CD4-positive, alpha-beta T cell treated with Interleukin-6 at 100 ng/mL for 8 hours (primary cell): ENCODE data around the gene GRIK1.

ENCODE experiments used
- DNase-seq: peaks from one replicate; pipeline ENCODE4 v3.0.0-alpha.2; 2020; ENCODE audit warnings: mixed read lengths, low spot score

Gene GRIK1

DNA sequence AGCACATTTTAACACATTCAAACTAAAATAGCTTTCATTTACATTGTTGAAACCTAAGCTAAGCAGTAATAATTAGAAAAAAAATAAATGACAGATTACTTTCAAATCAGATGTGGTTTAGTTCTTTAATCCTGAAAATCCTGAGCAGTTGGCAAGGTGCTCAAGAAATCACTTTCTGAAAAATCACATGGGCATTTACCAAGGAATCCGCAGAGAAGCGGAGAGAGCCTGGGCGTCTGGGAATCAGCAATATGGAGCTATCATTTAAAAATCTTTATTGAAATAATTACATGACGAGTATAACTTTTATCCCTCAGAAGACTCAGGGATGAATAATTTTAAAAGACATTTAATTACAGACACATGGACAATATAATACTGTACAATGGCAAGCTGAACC lies 30.2 kb downstream of the GRIK1 start:
- DNase-seq = no peak

DNA sequence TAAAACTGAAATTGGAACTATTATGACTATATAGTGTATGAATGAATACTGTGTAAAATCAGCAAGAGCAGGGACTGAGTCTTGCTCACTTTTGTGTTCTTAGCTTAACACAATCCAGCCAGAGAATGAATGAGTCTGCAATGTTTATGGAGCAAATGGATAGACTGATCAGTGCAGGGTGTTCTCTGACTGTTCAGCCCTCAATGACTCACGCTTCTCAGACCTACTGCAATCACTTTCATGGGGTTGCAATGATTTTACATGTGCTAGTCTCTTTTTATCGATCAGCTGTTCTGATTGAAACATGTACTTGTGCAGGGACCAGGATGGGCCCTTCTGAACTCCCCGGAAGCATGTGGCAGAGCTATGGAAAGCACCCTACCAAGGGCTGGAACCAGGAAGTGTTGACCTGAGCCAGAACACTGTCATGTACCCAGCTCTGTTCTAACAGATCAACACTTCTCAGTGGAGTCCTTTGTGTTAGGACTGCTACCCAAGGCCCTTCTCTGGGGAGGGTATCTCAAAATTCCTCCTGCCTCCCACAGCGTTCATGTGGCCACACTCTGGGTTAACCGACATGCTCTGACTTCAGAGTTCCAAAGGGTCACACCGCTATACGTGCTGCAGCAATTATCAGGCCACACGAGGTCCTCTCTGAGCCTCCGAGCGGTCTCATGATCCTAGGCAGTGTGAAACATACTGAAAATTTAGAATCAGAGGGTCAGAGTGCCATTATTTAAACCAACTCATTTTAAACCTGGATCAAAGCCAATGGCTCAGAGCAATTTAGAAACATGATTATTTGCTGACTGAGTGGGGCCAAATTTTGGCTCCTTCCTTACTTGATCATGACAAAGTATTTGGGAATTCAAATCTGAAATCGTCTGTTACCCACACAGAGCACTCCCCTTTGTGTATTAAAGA lies 35.2 kb downstream of the GRIK1 start:
- DNase-seq = no peak

DNA sequence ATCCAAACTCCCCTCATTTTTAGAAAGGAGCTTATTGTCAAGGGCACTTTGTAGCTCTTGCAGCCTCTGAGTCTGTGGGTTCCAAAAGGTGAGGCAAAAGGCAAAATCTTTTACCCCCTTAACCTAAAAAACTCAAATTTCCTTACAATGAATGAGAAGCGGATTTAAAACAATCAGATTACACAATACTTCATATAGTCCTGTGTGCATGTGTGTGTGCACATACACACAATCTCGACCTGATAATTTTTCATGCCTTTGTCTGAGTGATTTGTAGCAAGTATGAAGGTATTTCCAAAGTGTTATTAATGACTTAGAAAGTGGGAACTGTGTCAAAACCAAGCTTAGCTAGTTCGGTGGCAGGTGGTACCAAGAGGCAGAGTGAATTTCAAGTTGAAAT lies 42.9 kb downstream of the GRIK1 start:
- DNase-seq = no peak

DNA sequence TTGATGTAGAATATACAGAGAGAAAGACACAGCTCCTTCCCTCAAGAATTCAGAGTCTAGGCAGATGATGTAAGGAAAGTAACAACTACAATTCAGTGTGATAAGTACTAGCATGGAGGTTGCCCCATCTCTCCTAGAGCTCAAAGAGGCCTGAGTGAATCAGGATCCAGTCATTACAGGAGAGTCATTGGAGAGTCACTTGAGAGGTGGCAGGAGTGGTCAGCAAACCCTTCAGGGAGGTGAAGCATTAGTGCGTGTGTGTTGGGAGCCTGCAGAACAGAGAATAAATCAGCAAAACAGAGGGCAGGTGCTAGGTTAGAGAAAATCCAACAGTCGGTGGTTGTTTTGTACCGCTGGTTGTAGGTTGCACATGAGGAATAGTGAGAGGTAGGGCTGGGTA lies 46.1 kb downstream of the GRIK1 start:
- DNase-seq = no peak

DNA sequence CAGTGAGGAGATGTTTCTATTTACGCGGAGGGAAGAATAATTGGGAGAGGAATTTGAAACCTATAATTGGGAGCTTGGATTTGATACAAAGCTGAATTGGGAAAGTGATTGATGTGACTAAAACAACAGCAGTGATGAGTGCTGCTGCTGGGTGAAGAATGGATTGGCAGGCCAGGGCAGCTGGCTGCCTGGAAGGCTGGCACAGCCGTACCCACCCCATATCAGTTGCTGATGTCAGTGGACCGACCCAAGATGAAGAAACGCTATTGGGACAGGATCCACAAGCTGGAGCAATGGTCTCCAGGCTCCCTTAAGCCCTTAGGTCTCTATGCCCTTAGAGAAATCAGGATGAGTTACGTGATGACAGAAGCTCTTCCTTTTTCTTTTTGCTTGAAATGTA lies 47.4 kb downstream of the GRIK1 start:
- no peak for DNase-seq

DNA sequence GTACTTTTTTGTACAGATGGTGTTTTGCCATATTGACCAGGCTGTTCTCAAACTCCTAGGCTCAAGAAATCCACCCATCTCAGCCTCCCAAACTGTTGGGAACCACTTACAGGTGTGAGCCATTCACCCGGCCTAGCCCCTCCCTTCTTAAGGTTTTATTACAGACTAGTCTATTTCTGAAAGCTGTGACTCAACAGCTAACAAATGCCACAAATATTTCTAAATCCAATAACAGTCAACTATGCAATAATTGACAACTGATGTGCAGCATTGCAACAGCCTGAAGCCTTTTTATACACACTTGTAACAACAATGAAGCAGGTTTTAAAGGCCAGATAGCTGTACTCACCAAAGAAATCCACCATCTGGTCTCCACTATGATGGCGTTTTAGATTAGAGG lies 51.4 kb downstream of the GRIK1 start:
- no peak for DNase-seq

DNA sequence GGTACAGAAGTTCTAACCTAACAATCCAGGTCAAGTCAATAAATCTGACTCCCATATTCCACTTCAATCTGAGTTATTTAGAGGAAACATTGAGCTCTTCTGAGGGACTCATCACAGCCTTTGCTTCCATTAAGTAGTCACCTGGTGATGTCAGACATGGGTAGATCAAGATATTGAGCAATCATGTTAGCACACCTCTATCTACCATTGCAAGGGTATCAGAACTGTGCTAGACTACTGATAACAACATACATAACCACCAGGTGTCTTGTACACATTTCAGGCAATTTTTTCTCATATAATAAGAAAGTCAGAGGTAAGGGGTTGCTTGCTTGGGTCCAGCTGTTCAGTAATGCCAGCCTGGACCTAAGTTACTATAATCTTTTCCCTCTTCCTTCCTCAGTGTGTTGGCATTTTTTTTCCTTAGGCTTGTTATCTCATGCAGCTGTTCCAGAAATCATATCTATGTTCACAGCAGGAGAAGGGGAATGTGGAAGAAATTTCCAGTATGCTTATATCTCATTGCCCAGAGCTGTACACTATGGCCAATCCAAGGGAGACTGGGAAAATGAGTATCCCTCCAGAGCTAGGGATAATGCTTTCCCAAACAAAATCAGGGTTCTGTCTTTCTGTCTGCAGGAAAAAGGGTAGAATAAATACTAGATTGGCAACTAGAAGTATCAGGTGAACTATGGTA lies 52.3 kb downstream of the GRIK1 start:
- no peak for DNase-seq

DNA sequence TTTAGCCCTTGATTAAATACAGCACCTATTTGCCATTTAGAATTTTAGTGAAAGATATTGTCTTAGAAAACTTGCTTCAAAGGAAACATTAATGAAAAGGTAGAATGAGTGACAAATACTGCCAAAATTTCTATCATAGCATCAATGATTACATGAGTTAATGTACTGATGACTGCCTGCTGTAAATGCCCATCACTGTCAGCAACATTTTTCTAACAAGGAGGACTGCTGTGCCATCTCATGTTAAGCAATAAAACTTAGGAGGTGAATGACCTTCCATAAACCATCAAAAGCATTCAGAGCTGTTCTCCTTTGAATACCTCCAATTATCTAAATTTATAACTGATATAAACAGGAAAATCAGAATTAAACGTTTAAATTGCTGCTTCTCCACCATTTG lies 54.3 kb downstream of the GRIK1 start:
- DNase-seq = no peak

DNA sequence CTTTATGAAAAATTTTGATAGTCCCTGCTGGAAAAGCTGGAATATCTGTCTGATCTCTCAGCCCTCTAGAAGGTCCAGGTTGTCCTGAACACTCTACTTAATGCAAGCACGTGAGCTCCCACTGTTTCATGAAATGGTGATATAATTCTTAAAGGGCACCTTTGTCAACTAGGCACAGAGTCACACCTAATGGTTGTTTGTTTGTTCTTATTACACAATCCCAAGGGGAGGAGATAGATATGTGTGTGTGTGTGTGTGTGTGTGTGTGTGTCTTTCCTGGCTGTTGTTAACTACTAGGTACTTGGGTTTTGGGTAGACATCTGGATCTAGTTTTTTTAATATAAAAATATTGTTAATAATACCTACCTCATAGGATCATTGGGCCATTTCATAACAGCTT lies 63.9 kb downstream of the GRIK1 start:
- DNase-seq = no peak

DNA sequence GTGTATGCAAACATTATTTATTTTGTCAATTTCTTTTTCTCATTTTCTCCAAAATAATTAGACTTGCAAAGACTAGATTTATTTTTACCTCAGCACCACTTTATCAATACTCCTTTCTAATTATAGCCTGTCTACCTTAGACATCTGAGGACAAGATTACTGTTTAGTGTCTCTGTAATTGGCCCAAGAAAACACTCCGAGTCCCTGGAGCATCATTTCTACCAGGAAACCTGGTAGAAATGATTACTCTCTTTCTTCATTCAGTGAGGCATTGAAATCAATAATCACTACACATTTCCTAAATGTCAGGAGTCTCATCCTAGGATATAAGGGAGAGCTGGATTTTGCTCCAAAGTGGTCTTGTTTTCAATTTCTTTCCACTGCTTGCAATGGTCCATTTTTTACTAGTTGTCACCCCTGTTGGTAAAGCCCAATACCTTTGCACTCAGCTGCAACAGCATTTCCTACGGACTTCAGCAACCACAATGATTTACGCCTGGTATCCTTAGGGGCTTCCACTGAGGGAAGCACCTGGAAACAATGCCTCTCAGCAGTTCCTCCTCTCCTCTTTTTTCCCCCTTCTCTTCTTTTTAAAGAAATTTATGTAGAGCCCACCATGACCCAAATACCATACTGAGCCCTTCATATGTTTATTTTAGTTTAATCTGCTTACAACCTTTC lies 64.6 kb downstream of the GRIK1 start:
- DNase-seq = no peak

DNA sequence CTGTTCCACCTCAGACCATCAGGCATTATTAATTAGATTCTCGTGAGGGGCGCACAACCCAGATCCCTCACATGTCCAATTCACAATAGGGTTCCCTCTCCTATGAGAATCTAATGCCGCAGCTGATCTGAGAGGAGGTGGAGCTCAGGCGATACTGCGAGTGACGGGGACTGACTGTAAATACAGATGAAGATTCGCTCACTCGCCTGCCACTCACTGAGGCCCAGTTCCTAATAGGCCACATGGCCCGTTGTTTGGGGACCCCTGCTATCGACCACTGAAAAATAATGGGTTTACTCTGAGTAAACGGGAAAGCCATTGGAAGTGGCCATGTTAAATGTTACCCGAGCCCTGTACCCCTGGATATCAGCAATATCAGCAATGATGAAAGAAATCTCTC lies 65.9 kb downstream of the GRIK1 start:
- DNase-seq = no peak

DNA sequence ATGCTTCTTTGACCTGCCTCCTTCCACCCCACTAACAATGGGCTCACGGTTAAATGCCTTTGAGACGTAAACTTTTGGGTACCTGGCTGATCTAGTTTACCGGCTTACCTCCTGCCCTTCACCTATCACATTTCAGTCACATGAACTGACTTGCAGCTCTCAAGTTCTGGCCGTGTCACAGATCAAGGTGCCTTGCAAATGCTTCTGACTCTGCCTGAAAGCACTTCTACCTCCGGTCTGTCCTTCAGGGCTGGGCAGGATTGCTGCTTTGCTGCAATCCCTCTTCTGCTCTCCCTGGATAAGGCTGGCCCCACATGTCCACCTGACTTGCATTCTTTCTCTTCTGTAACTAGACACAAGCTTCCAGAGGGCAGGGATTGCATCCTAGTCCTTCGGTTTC lies 69.0 kb downstream of the GRIK1 start:
- no peak for DNase-seq

DNA sequence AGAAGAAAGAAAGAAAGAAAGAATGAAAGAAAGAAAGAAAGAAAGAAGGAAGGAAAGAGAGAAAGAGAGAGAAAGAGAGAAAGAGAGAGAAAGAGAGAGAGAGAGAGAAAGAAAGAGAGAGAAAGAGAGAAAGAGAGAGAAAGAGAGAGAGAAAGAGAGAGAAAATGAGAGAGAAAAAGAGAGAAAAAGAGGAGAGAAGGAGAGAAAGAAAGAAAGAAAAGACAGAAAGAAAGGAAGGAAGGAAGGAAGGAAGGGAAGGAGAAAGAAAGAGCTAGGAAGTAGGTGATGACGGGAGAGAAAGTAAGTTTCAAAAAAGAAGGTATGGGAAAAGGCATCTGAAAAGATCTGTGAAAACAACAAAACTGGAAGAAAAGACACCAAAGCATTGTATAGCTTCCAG lies 72.0 kb downstream of the GRIK1 start:
- no peak for DNase-seq

DNA sequence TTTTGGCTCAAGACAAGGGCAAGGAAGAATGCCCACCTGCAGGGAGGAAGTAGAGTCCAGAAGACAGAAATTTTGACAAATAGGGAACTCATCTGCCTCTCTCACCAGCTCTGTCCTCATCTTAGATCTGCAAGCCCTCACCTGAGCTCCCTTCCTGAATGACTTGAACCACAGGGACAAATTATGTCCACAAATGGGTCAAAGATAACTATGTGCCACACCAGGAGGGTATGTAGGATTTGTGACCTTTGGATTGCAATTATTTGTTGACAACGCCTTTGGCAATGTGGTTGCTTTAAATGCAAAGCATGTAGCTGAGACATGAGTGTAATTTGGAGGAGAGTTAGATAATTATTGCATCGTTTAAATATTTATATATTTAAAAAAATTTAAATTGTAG lies 79.5 kb downstream of the GRIK1 start:
- no peak for DNase-seq

DNA sequence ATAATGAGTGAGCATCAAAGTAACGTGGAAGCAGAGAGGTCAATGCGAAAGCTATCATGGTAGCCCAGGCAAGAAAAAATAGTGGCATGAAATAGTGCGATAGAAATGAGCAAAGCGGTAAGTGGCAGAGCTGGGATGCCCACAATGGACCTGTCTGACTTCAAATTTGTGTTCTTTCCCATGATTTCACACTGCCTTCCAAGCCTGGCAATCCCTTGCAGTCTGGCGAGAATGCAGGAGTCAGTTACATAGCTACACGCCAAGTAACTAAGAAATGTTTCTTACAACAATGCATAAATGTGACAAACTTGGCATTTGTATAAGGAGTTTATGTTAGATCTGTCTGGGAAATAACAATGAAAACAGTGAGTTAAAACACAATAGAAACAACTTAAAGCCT lies 82.6 kb downstream of the GRIK1 start:
- no peak for DNase-seq

DNA sequence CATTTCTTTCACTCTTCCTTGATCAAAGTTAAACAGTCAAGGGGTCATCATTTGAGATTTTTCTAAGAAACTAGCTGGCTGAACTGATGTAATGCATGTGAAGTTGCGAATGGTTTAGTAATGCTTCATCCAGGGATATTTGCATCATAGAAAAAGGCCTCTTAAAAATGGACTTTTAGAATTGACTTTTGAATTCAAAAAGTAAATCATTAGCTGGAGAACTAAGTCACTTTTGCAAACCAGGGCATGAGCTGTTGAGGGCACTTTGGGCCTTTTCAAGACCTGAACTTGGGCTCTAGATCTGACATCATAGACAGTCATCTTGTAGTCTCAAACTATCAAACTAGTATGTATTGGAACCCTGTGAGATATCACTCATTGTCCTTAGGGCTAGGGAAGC lies 85.0 kb downstream of the GRIK1 start:
- DNase-seq = no peak

DNA sequence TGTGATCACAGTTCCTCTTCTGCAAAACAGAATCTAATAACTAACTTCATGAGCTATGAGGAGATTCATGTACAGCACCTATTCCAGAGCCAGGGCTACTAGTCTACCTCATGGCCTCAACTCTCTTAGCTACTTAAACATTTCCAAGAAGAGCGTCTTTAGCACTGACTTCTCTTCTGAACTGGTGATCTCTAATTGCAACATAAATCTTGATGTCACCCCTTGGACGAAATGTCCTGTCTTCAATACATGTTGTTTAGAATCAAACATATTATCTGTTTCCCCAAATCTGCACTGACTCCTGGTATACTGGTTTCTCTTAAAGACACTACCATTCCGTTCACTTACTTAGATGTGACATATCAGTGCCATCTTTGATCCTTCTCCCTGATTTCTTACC lies 88.2 kb downstream of the GRIK1 start:
- DNase-seq = no peak

DNA sequence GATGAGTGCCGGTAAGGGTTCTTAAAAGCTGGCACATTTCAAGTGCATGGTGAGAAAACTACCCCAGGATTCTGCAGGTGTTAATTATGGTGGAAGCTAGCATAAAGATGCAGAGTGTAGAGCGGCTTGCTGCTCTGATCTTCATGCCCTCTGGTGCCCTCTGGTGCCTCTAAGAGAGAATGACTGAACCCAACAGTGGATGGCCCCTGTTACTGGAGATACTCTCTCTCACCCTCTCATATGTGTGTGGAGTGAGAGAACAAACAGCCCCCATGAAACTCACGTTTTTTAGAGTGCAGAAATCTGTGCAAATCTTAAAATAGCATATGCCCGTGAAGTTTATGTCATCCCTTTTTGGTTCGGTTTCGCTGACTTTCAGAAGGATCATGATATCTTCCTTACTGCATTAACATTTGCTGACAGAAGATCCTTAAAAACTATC lies 90.0 kb downstream of the GRIK1 start:
- peak; percentile 20 for DNase-seq

DNA sequence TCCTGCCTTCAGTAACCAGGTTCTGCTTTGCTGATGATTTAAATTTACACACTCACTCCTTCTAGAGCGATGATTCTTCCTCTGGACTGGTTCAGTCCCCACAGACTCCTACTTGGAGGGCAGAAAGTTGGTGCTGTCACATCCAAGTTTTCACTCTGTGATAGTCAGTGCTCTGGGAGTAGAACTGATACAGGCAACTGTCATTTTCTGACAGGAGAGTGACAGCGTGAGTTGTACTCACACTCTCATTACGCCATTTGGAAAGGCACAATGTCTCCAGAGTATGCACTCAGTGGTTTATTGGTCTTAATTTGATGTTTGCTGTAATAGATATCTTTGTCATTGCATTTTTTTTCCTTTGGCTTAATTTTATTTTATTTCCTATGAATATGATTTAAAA lies 96.0 kb downstream of the GRIK1 start:
- no peak for DNase-seq

DNA sequence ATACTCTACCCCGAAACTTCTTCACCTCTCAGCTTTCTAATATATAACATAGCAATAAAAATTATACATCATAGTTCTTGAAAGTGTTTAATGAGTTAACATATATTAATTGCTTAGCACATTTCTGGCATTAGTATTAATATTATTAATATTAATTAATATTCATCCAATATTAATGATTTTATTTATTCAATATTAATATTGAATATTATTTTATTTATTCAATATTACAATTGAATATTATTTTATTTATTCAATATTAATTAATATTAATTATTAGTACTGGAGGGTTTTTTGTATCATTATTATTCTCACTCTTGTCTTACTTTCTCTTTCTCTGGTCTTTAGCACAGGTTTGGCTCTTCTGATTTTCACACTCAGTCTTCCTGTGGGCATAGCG lies 105.2 kb downstream of the GRIK1 start:
- DNase-seq = no peak

DNA sequence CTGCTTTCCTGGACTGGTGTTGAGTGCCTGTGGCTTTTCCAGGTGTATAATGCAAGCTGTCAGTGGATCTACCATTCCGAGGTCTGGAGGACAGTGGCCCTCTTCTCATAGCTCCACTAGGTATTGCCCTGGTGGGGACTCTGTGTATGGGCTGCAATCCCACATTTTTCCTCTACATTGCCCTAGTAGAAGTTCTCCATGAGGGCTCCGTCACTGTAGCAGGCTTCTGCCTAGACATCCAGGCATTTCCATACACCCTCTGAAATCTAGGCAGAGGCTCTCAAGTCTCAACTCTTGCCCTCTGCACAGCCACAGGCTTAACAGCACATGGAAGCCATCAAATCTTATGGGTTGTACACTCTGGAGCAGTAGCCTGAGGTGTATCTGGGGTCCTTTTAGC lies 107.6 kb downstream of the GRIK1 start:
- DNase-seq = no peak

DNA sequence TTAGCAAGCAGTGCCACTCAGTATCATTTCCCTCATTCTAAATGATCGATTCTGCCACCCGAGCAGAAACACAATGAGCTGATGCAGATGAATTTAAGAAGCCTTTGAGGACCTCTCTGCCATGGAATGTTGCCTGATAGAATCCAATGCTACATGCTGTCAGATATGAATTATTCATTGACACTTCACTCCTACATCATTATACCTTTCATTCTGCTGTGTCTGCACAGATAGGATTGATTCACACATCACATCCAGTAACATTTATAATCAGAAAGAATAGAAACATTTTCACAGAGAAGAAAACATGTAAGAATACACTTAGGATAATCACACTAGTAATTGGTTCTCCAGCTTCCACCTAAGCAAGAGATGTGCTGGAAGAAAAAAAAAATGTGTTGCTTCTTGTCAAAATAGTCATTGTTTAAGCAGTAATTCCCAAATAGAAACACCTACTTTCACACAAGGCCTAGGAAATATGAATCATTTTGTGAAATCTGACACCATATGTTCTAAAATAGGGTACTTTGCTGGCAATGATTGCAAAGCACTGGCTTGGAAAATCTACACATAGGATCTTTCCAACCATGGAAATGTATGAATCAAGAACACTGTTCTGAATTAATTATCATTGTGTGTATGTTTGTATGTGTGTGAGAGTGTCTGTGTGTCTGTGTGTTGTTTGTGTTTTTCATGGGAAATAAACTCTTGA lies 110.1 kb downstream of the GRIK1 start:
- no peak for DNase-seq
